K562 (cell line): ENCODE measurements around the gene HS3ST4. TPM values are rescaled to one million over a fixed set of nuclear protein-coding genes. Genes with fewer than 3 reads are reported as not detected.

Experiments used
- ATAC-seq: fragments of 200-7000 bp; cut with Tn5 transposase; 3 replicates; pipeline ENCODE4 v1.9.1; 2020; ENCODE audit warnings: moderate library complexity
- BruUV-seq: library from RNA; stranded (reverse); fragments of 400-500 nt; replicated peaks from 2 replicates; lab custom pipeline; 2021; lab: Mats Ljungman, UMichigan
- CTCF ChIA-PET: fragments of 300-600 bp; formaldehyde crosslinking; extraction: SDS; loops from one replicate; lab custom pipeline; 2021; ENCODE audit warnings: low intra/inter-chr PET ratio; lab: Yijun Ruan, JAX
- POLR2A ChIA-PET: fragments of 300-600, 350-650 bp; sonication (Branson Sonifier 250); formaldehyde crosslinking; extraction: SDS; loops from one replicate; lab custom pipeline; 2021; ENCODE audit warnings: antibody characterized with exemption, inconsistent platforms; lab: Yijun Ruan, JAX
- DNase-seq, 4 experiments: peaks; one replicate each; pipeline versions ENCODE4 v3.0.0 to v3.0.0-alpha.2; 2011 to 2018; ENCODE audit warnings: low spot score in 3 of 4, mixed read lengths in 3 of 4; ENCODE audit errors: extremely low read depth in 1 of 4
- FAIRE-seq: peaks from 2 replicates; lab custom pipeline; 2011; peaks lifted over from hg19 to GRCh38; lab: Jason Lieb, UNC
- H2AFZ ChIP-seq: 2 replicates; pipeline ENCODE4 v1.6.0; 2011; ENCODE audit warnings: low read depth, low read length, control low read depth, inconsistent platforms
- H3K27ac ChIP-seq: fragments of 200-600 bp; 3 replicates; pipeline ENCODE4 v1.8.0; 2011; ENCODE audit warnings: low read depth, mild to moderate bottlenecking, control low read depth, inconsistent platforms, low read length, moderate library complexity, mixed read lengths; ENCODE audit errors: extremely low read depth
- H3K27me3 ChIP-seq, 2 experiments: fragments of 300-600 bp in 1 of 2; 2 replicates in 1 of 2; 3 replicates in 1 of 2; pipeline versions ENCODE4 v1.6.0 to v1.8.0; 2011; ENCODE audit warnings: inconsistent platforms in 2 of 2, low read length in 2 of 2, mild to moderate bottlenecking in 1 of 2, mixed read lengths in 1 of 2, moderate library complexity in 1 of 2; ENCODE audit not compliant: control insufficient read depth in 2 of 2, insufficient read depth in 2 of 2
- H3K36me3 ChIP-seq: fragments of 300-600 bp; 3 replicates; pipeline ENCODE4 v1.8.0; 2011; ENCODE audit warnings: mild to moderate bottlenecking, low read length, inconsistent platforms; ENCODE audit not compliant: control insufficient read depth, insufficient read depth
- H3K4me1 ChIP-seq, 2 experiments: fragments of 200-600 bp in 1 of 2; replicated peaks in 1 of 2; 2 replicates in 1 of 2; 3 replicates in 1 of 2; pipeline versions ENCODE4 v1.5.1 to v1.8.0; 2011; ENCODE audit warnings: inconsistent platforms in 2 of 2, low read length in 2 of 2, mild to moderate bottlenecking in 1 of 2, mixed read lengths in 1 of 2, moderate library complexity in 1 of 2; ENCODE audit not compliant: control insufficient read depth in 2 of 2, insufficient read depth in 2 of 2
- H3K4me2 ChIP-seq: 2 replicates; pipeline ENCODE4 v1.6.1; 2011; ENCODE audit warnings: low read length, control low read depth, inconsistent platforms, mixed read lengths; ENCODE audit not compliant: insufficient read depth
- H3K4me3 ChIP-seq: fragments of 200-600 bp; sonication (generic), shearing (Covaris generic); 2 replicates; pipeline ENCODE4 v1.5.1; 2016; ENCODE audit warnings: control low read depth, inconsistent platforms
- H3K79me2 ChIP-seq: fragments of 200-600 bp; 3 replicates; pipeline ENCODE4 v1.8.0; 2011; ENCODE audit warnings: low read length, inconsistent platforms; ENCODE audit not compliant: control insufficient read depth, insufficient read depth
- H3K9ac ChIP-seq, 2 experiments: 2 replicates each; pipeline versions ENCODE4 v1.6.0 to v1.6.1; 2011; ENCODE audit warnings: low read depth in 2 of 2, low read length in 2 of 2, control low read depth in 1 of 2, inconsistent platforms in 1 of 2, mild to moderate bottlenecking in 1 of 2, mixed read lengths in 1 of 2; ENCODE audit not compliant: insufficient read depth in 1 of 2
- H3K9me1 ChIP-seq: one replicate; pipeline ENCODE4 v1.6.0; 2011; ENCODE audit warnings: inconsistent platforms, mild to moderate bottlenecking, low read length, moderate library complexity; ENCODE audit not compliant: control insufficient read depth, insufficient read depth
- H3K9me3 ChIP-seq: replicated peaks from 2 replicates; pipeline ENCODE4 v1.5.1; 2011; ENCODE audit warnings: low read depth, low read length, inconsistent platforms; ENCODE audit not compliant: control insufficient read depth, insufficient read depth
- H4K20me1 ChIP-seq: replicated peaks from 2 replicates; pipeline ENCODE4 v1.6.1; 2011; ENCODE audit warnings: low read length, inconsistent platforms, mixed read lengths; ENCODE audit not compliant: control insufficient read depth, insufficient read depth
- ADNP ChIP-seq: fragments of 200-800 bp; sonication (Bioruptor generic); IDR thresholded peaks from 2 replicates; pipeline ENCODE4 v1.6.1; 2016; ENCODE audit warnings: missing genetic modification characterization, missing compliant biosample characterization
- BACH1 ChIP-seq: fragments of 200-800 bp; sonication (Bioruptor generic); IDR thresholded peaks from 2 replicates; pipeline ENCODE4 v1.6.1; 2016; ENCODE audit warnings: missing genetic modification characterization, missing compliant biosample characterization
- BCOR ChIP-seq: fragments of 450-650 bp; IDR thresholded peaks from 2 replicates; pipeline ENCODE4 v1.6.1; 2016
- CCNT2 ChIP-seq: IDR thresholded peaks from 2 replicates; pipeline ENCODE4 v1.6.1; 2011; ENCODE audit warnings: borderline replicate concordance, low read depth, mild to moderate bottlenecking, moderate library complexity, mixed read lengths, low read length; ENCODE audit not compliant: insufficient read length; ENCODE audit errors: extremely low read depth
- CHD4 ChIP-seq: fragments of 200-600 bp; sonication (generic); IDR thresholded peaks from 3 replicates; pipeline ENCODE4 v1.6.1; 2012; ENCODE audit warnings: low read depth, mild to moderate bottlenecking, mixed read lengths, low read length, inconsistent platforms; ENCODE audit not compliant: insufficient read depth, insufficient replicate concordance, poor library complexity, severe bottlenecking
- COPS2 ChIP-seq: fragments of 450-650 bp; conservative IDR thresholded peaks from 2 replicates; pipeline ENCODE4 v1.6.1; 2016; ENCODE audit warnings: mild to moderate bottlenecking, moderate library complexity
- EWSR1 ChIP-seq: fragments of 450-650 bp; IDR thresholded peaks from 2 replicates; pipeline ENCODE4 v1.6.1; 2018; ENCODE audit warnings: borderline replicate concordance, mild to moderate bottlenecking, low read depth, moderate library complexity; ENCODE audit not compliant: partially characterized antibody
- HDAC1 ChIP-seq, 2 experiments: fragments of 450-650 bp; IDR thresholded peaks; 2 replicates each; pipeline ENCODE4 v1.6.1; 2016 to 2017; ENCODE audit warnings: inconsistent platforms in 1 of 2, mild to moderate bottlenecking in 1 of 2, moderate library complexity in 1 of 2
- HDAC2 ChIP-seq: fragments of 450-650 bp; IDR thresholded peaks from 2 replicates; pipeline ENCODE4 v1.6.1; 2016; ENCODE audit warnings: mild to moderate bottlenecking
- HDGF ChIP-seq: fragments of 450-650 bp; IDR thresholded peaks from 2 replicates; pipeline ENCODE4 v1.6.1; 2016
- KDM1A ChIP-seq, 2 experiments: fragments of 450-650 bp; IDR thresholded peaks; 2 replicates each; pipeline ENCODE4 v1.6.1; 2016; ENCODE audit warnings: mild to moderate bottlenecking in 2 of 2
- PHF8 ChIP-seq: fragments of 200-600 bp; sonication (generic); IDR thresholded peaks from 2 replicates; pipeline ENCODE4 v1.6.1; 2012; ENCODE audit warnings: mixed run types, mild to moderate bottlenecking, inconsistent platforms, low read length, moderate library complexity, borderline replicate concordance
- PTBP1 ChIP-seq: fragments of 200-400 bp; formaldehyde crosslinking; IDR thresholded peaks from 2 replicates; pipeline ENCODE4 v1.6.1; 2017; ENCODE audit warnings: low read depth, low read length
- RBM25 ChIP-seq: fragments of 200-400 bp; formaldehyde crosslinking; IDR thresholded peaks from 2 replicates; pipeline ENCODE4 v1.6.1; 2018; ENCODE audit warnings: low read length, low read depth, moderate library complexity; ENCODE audit not compliant: severe bottlenecking
- SMARCA5 ChIP-seq: fragments of 450-650 bp; IDR thresholded peaks from 2 replicates; pipeline ENCODE4 v1.6.1; 2016
- ZBTB43 ChIP-seq: sonication (generic); formaldehyde crosslinking; IDR thresholded peaks from 2 replicates; pipeline ENCODE4 v1.8.0; 2023; ENCODE audit warnings: mild to moderate bottlenecking, missing genetic modification reagents
- ZNF668 ChIP-seq: fragments of 250-450 bp; sonication (Bioruptor Pico); IDR thresholded peaks from 2 replicates; pipeline ENCODE4 v1.8.0; 2022; ENCODE audit warnings: mild to moderate bottlenecking, inconsistent platforms
- WGBS: fragments of 100-300 bp; shearing (Covaris generic); methylation state at CpG from one replicate; pipeline ENCODE4 v1.1.6; 2016; ENCODE audit warnings: low coverage, mixed read lengths; ENCODE audit not compliant: insufficient coverage; ENCODE audit errors: missing lambda C conversion rate; 5-methylcytosine and 5-hydroxymethylcytosine counted together
- in situ Hi-C: fragments of 300-500 bp; cut with MboI; formaldehyde crosslinking; loops from 4 replicates; pipeline ENCODE4 v1.15.0; 2018; ENCODE audit warnings: inconsistent platforms, mixed read lengths
- intact Hi-C: fragments of 100-400 bp; cut with micrococcal nuclease; formaldehyde crosslinking; loops from 2 replicates; pipeline ENCODE4 v1.14.2; 2022
- polyA plus RNA-seq, 8 experiments: library from polyadenylated mRNA; depleted of rRNA in 4 of 8; stranded (reverse) in 5 of 8; unstranded in 3 of 8; fragments of >200 nt; fragmentation: Nextera tagmentation in 2 of 8; fragmentation: Illumina TruSeq in 1 of 8; extraction: Ambion mirVana in 2 of 8; extraction: Trizol in 1 of 8; gene quantifications; 2 replicates each; pipeline versions ENCODE4 v1.2.1 to v1.2.3, GENCODE V29; 2011 to 2014; ENCODE audit warnings: inconsistent platforms in 1 of 8, missing spikeins in 1 of 8
- total RNA-seq, 7 experiments: library from RNA; depleted of rRNA in 6 of 7; stranded (reverse); fragments of >200 nt in 6 of 7; fragmentation: Illumina TruSeq in 2 of 7; extraction: Trizol in 2 of 7; gene quantifications; 2 replicates each; pipeline versions ENCODE4 v1.2.1 to v1.2.3, GENCODE V29; 2011 to 2021; ENCODE audit warnings: low replicate concordance in 1 of 7
- TF ChIP-seq, protein P1 (sequence below): sonication (generic); formaldehyde crosslinking; IDR thresholded peaks from 2 replicates; pipeline ENCODE4 v1.8.1; 2023; ENCODE audit warnings: mild to moderate bottlenecking, missing genetic modification reagents
- TF ChIP-seq, protein P2 (sequence below): IDR thresholded peaks from 3 replicates; pipeline ENCODE4 v1.6.1; 2011; ENCODE audit warnings: borderline replicate concordance, mild to moderate bottlenecking; ENCODE audit not compliant: insufficient read length, insufficient read depth

Gene HS3ST4
- total and polyA plus RNA-seq, 9 of the 15 experiments (the other 6 are each of a cell fraction or from before 2014, with no cell fraction given): not detected

- Histone ChIP-seq H4K20me1 (no peaks in the 10 kb centered on the region), H3K79me2 (no peaks in the 10 kb centered on the region), H3K9ac (0 out of 4 replicates have a peak overlapping the region, but pooled peaks of 1 of the 2 experiments have one; percentile 31), H3K9me1 (no peaks in the 10 kb centered on the region), H3K4me3 (no peak overlapping the region), H3K4me2 (peak overlapping the region; percentile 40), H2AFZ (peak overlapping the region; percentile 6), H3K9me3 (no peaks in the 10 kb centered on the region), H3K36me3 (no peaks in the 10 kb centered on the region), H3K27me3 (no peaks in the 10 kb centered on the region), H3K4me1 (peaks cover 5 to 36% of the 10 kb centered on the region in 2 experiments; a peak in 3 of 5 replicates), H3K27ac (peak overlapping the region; percentile 60)
- peak; percentile 59 for FAIRE-seq
- ATAC-seq: no peak
- 0% methylated on average over 1 of the region's 1 CpG for WGBS
- in situ Hi-C loops (no loop called here), intact Hi-C loops (no loop called here)
- POLR2A ChIA-PET: interaction anchor here (0.9 kb wide), 1 partner anchor 17 kb away, joined by 3 read pairs; no protein-coding TSS in a partner anchor
- CTCF ChIA-PET: no interaction called here
- no TSS peak for BruUV-seq
- DNase-seq: peak in 1 of 4 experiments; percentile 21
- TF ChIP-seq COPS2 (no peak), CHD4 (peak; percentile 49), SMARCA5 (peak; percentile 98), HDAC2 (peak; percentile 33; the same call in 1 of the 2 replicates), PHF8 (no peak), BACH1 (tag) (no peak), ADNP (tag) (peak; percentile 89; the same call in 1 of the 2 replicates), EWSR1 (no peak), RBM25 (peak; percentile 99), ZNF668 (CRISPR knock-in tag) (no peak), ZBTB43 (no peak), KDM1A (IDR thresholded peaks at IDR 0.05) (peak; percentile 43 to 67), HDAC1 (IDR thresholded peaks at IDR 0.05) (0 out of 4 replicates have a peak, but pooled peaks of 1 of the 2 experiments have one; percentile 23), BCOR (peak; percentile 98), PTBP1 (peak; percentile 88; the same call in 1 of the 2 replicates), HDGF (peak; percentile 94; the same call in 1 of the 2 replicates), CCNT2 (no peak)
- TF ChIP-seq, protein P1, sequence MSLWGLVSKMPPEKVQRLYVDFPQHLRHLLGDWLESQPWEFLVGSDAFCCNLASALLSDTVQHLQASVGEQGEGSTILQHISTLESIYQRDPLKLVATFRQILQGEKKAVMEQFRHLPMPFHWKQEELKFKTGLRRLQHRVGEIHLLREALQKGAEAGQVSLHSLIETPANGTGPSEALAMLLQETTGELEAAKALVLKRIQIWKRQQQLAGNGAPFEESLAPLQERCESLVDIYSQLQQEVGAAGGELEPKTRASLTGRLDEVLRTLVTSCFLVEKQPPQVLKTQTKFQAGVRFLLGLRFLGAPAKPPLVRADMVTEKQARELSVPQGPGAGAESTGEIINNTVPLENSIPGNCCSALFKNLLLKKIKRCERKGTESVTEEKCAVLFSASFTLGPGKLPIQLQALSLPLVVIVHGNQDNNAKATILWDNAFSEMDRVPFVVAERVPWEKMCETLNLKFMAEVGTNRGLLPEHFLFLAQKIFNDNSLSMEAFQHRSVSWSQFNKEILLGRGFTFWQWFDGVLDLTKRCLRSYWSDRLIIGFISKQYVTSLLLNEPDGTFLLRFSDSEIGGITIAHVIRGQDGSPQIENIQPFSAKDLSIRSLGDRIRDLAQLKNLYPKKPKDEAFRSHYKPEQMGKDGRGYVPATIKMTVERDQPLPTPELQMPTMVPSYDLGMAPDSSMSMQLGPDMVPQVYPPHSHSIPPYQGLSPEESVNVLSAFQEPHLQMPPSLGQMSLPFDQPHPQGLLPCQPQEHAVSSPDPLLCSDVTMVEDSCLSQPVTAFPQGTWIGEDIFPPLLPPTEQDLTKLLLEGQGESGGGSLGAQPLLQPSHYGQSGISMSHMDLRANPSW (CRISPR knock-in tag): no peak
- TF ChIP-seq, protein P2, sequence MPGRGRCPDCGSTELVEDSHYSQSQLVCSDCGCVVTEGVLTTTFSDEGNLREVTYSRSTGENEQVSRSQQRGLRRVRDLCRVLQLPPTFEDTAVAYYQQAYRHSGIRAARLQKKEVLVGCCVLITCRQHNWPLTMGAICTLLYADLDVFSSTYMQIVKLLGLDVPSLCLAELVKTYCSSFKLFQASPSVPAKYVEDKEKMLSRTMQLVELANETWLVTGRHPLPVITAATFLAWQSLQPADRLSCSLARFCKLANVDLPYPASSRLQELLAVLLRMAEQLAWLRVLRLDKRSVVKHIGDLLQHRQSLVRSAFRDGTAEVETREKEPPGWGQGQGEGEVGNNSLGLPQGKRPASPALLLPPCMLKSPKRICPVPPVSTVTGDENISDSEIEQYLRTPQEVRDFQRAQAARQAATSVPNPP: no peak
Measured at GRCh38 chr16:25771216-25771615, 79.5 kb downstream of the HS3ST4 start.
